ENCODE data around the gene RNH1. TPM values are rescaled to one million over a fixed set of nuclear protein-coding genes. Genes with fewer than 3 reads are reported as not detected.
A peak's percentile ranks its signal among the peaks of the same experiment; 100 is the strongest.

RNH1 gene
- total RNA-seq (2013): 247 TPM
- polyA plus RNA-seq (100 to 1,000 TPM; 381 to 445 (median 443) TPM), polyA minus RNA-seq (369 and 504 TPM in 2 replicates), total RNA-seq (36.9 to 199 (median 149) reads per million in 11 experiments)

DNA sequence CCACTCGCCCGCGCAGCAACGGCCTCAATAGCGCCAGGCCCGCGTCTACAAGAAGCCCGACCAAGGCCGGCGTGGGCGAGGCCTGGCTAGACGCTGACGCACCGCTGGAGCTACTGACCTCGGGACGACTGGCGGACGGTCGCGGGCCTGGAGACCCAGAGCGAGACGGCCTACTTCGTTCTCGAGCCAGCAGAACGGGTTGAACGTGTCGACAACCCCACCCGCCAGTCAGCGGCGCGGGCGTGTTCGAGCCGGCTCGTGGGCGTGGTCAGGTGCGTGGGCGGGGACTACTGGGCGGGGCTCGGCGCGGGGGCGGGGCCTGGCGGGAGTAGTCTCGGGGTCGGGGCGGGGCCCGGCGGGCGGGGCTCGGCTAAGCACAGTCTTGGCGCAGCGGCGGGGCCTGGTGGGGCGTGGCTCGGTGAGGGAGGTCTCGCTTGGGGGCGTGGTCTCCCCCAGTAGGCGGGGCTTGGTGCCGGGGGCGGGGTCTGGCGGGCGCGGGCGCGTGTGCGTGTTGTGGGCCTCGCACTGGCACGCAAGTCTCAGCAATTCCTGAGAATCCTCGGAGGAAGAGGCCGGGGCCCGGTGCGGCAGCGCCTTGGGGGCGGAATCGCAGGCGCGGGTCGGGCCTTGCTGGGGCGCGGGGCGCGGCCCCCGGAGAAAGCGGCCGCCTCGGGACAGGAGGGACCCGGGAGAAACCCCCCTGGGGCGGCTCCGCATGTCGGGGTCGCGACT, at the start of gene RNH1:
Gene RNH1, minus strand, starts transcription at position 248 of the 732 bp plus-strand sequence. CDS start 5,080 bp downstream, outside the sequence.
- Histone ChIP-seq H3K4me3 (replicated peaks in 1 of 3; ENCODE audit: low read depth in 2 of 3, low read length in 3 of 3) (peak within 1 kb of the TSS; percentile 61 to 81 (median 79)), H3K4me1 (ENCODE audit: control insufficient read depth in 1 of 2, insufficient read depth in 2 of 2, low read length in 2 of 2) (peaks cover 44 to 47% of the 10 kb centered on the region in 2 donors), H3K27me3 (ENCODE audit: control insufficient read depth in 2 of 2, insufficient read depth in 2 of 2, low read length in 2 of 2) (no peaks in the 10 kb centered on the region), H3K4me2 (replicated peaks; ENCODE audit: extremely low read depth, low read length, poor library complexity, severe bottlenecking) (peak within 1 kb of the TSS; percentile 90), H3K9me3 (replicated peaks in 1 of 2; ENCODE audit: control insufficient read depth in 1 of 2, insufficient read depth in 1 of 2, low read length in 2 of 2) (no peaks in the 10 kb centered on the region), H3K79me2 (ENCODE audit: insufficient read depth, low read length) (peaks cover 52% of the 10 kb centered on the region), H3K36me3 (replicated peaks in 1 of 2; ENCODE audit: control insufficient read depth in 1 of 2, insufficient read depth in 2 of 2, low read length in 2 of 2) (peaks cover 0 to 15% of the 10 kb centered on the region in 2 donors), H4K20me1 (ENCODE audit: insufficient read depth, low read length) (peaks cover 11% of the 10 kb centered on the region), H3K9ac (ENCODE audit: insufficient read depth, low read length, poor library complexity, severe bottlenecking) (peak within 1 kb of the TSS; percentile 100), H3K27ac (ENCODE audit: low read depth in 1 of 2, low read length in 2 of 2) (peak within 1 kb of the TSS; percentile 99 to 100), H2AFZ (ENCODE audit: insufficient read depth, low read depth, low read length, poor library complexity, severe bottlenecking) (no peak within 1 kb of the TSS)
- peaks cover 0 to 3% (median 0%) of the 10 kb centered on the region in 3 donors for H3K27me3 Mint-ChIP-seq (ENCODE audit: low read depth in 3 of 3)
- WGBS (ENCODE audit: insufficient coverage): under 1% methylated on average over 85 of the region's 93 CpGs
- no peak for TF ChIP-seq CTCF (IDR thresholded peaks at IDR 0.05)
- peaks cover 35% of the 10 kb centered on the region for H3K4me1 Mint-ChIP-seq
- intact Hi-C loops (cut with micrococcal nuclease): loop anchor here (2.0 to 10.0 kb wide), 8 partner anchors 56 to 302 kb away; partner anchors contain the start of genes PSMD13 (in 2 of the 2), SIRT3 (in 2 of the 2), BET1L (in 1 of the 2) and PHRF1 (in 1 of the 2)
- H3K4me3 Mint-ChIP-seq: peak within 1 kb of the TSS; percentile 92 to 95
- peak within 1 kb of the TSS; percentile 99 to 100 (median 100) for H3K27ac Mint-ChIP-seq
- peaks cover 10 to 28% of the 10 kb centered on the region in 2 donors for H3K36me3 Mint-ChIP-seq
- DNase-seq: peak; percentile 93 to 97 (median 93)
- no peaks in the 10 kb centered on the region for H3K9me3 Mint-ChIP-seq

DNA sequence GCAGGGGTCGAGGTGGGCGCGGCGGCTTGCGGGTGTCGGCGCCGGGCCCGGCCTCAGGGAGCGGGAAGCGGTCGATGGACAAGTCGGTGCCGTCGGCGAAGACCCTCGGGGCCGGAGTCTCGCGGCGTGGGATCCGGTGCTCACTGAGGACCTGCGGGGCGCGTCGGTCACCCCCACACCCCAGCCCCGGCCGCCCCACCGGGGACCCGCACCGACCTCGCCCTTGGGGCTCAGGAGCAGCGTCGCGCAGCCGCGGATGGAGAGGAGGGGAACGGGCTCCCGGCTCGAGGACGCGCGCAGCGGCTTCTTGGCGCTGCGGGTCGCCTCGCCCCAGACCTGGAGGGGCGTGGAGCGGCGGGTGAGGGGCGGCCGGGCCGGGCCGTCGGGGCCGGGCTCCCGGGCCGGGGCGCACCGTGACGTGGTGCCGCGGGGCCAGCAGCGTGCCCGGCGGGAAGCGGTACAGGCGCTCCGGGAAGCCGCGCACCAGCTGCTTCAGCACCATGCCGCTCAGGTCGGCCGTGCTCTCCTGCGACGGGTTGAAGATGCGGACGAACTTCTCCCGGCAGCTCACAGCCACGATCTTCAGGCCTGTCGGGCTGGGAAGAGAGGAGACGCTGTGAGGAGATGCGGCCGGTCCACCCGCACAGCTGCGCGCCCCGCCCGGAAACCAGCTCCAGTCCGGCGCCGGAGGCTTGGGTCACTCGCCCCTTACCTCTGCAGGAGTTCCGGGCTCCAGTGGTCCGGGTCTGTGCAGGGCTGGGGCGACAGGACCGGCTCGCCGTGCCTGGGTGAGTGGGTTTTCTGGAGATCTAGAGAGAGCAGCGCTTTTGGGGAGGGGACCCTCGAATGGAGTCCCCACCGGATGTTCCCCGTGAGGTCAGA, 49.0 kb upstream of the RNH1 start:
- Histone ChIP-seq H2AFZ (ENCODE audit: insufficient read depth, low read depth, low read length, poor library complexity, severe bottlenecking) (no peak overlapping the region), H3K4me2 (replicated peaks; ENCODE audit: extremely low read depth, low read length, poor library complexity, severe bottlenecking) (peak overlapping the region; percentile 51), H3K27me3 (ENCODE audit: control insufficient read depth in 2 of 2, insufficient read depth in 2 of 2, low read length in 2 of 2) (peaks cover 4 to 60% of the 10 kb centered on the region in 2 donors), H3K4me1 (ENCODE audit: control insufficient read depth in 1 of 2, insufficient read depth in 2 of 2, low read length in 2 of 2) (peaks cover 10 to 29% of the 10 kb centered on the region in 2 donors), H3K79me2 (ENCODE audit: insufficient read depth, low read length) (no peaks in the 10 kb centered on the region), H3K27ac (ENCODE audit: low read depth in 1 of 2, low read length in 2 of 2) (no peak overlapping the region), H3K36me3 (replicated peaks in 1 of 2; ENCODE audit: control insufficient read depth in 1 of 2, insufficient read depth in 2 of 2, low read length in 2 of 2) (no peaks in the 10 kb centered on the region), H4K20me1 (ENCODE audit: insufficient read depth, low read length) (no peaks in the 10 kb centered on the region), H3K9me3 (replicated peaks in 1 of 2; ENCODE audit: control insufficient read depth in 1 of 2, insufficient read depth in 1 of 2, low read length in 2 of 2) (peaks cover 0 to 8% of the 10 kb centered on the region in 2 donors), H3K4me3 (replicated peaks in 1 of 3; ENCODE audit: low read depth in 2 of 3, low read length in 3 of 3) (no peak overlapping the region), H3K9ac (ENCODE audit: insufficient read depth, low read length, poor library complexity, severe bottlenecking) (no peak overlapping the region)
- Mint-ChIP-seq H3K4me1 (peaks cover 12% of the 10 kb centered on the region), H3K9me3 (peaks cover 0 to 10% (median 2%) of the 10 kb centered on the region in 7 donors), H3K27me3 (ENCODE audit: low read depth in 3 of 3) (peaks cover 29 to 71% (median 46%) of the 10 kb centered on the region in 3 donors), H3K27ac (no peak overlapping the region), H3K36me3 (peaks cover 0 to 2% of the 10 kb centered on the region in 2 donors), H3K4me3 (peak overlapping the region in 1 of 2 donors; percentile 73)
- whole genome bisulfite sequencing (ENCODE audit: insufficient coverage): 1% methylated on average over 99 of the region's 104 CpGs
- no peak for DNase-seq
- intact Hi-C loops (cut with micrococcal nuclease): loop anchor here in 1 of 2 donors (2.0 kb wide), 1 partner anchor 167 kb away; no protein-coding TSS in a partner anchor
- no peak for TF ChIP-seq CTCF (IDR thresholded peaks at IDR 0.05)

Measured in CD14-positive monocyte (primary cell).